Left ventricle myocardium superior (tissue), 1 donor: ENCODE results near the gene FHIT. TPM values are rescaled to one million over a fixed set of nuclear protein-coding genes. Genes with fewer than 3 reads are reported as not detected.

Experiments used
- ATAC-seq: fragments of 200-7000 bp; cut with Tn5 transposase; one replicate; pipeline ENCODE4 v1.9.1; 2020; ENCODE audit warnings: mild to moderate bottlenecking, moderate library complexity
- DNase-seq: peaks from one replicate; pipeline ENCODE4 v3.0.0-alpha.2; 2020
- intact Hi-C: fragments of 100-400 bp; cut with micrococcal nuclease; formaldehyde crosslinking; loops from one replicate; pipeline ENCODE4 v1.11.0; 2022
- total RNA-seq: library from RNA; stranded (reverse); fragmentation: NEBNext Ultra II Directional; extraction: Animal tissue kit (Norgen Biotek cat#: 25700); gene quantifications from one replicate; pipeline ENCODE4 v1.2.1, GENCODE V29; 2021
- donor health status: DM: no; HTN: yes; CAD: no; lungs with severe emphysema.

Gene FHIT
- total RNA-seq, 1 donor from 2014 or later, result 18.2 TPM

GRCh38 chr3:59908701-59909100 lies 1342.6 kb downstream of the FHIT start:
- DNase-seq (no peak), ATAC-seq (peak; percentile 58)
- intact Hi-C loops, result no loop called here

- no peak for DNase-seq
- ATAC-seq, result no peak
- intact Hi-C loops, result no loop called here
These were observed 1343.0 kb downstream of the FHIT start for GRCh38 chr3:59908280-59908679.

- ATAC-seq (no peak), DNase-seq (no peak)
- intact Hi-C loops, result no loop called here
These were observed 1347.0 kb downstream of the FHIT start for GRCh38 chr3:59904296-59904695.

- peak; percentile 89 for ATAC-seq
- DNase-seq, result no peak
- intact Hi-C loops, result no loop called here
These were observed 1352.2 kb downstream of the FHIT start for GRCh38 chr3:59899061-59899460.

- peak; percentile 70 for ATAC-seq
- no peak for DNase-seq
- intact Hi-C loops, result no loop called here
These were observed 1355.3 kb downstream of the FHIT start for GRCh38 chr3:59895972-59896371.

GRCh38 chr3:59894425-59895121 lies 1356.7 kb downstream of the FHIT start:
- intact Hi-C loops, result no loop called here
- no peak for DNase-seq
- no peak for ATAC-seq

GRCh38 chr3:59890639-59891038 lies 1360.6 kb downstream of the FHIT start:
- ATAC-seq, result no peak
- no peak for DNase-seq
- intact Hi-C loops, result no loop called here

GRCh38 chr3:59886790-59887189 lies 1364.5 kb downstream of the FHIT start:
- intact Hi-C loops, result no loop called here
- DNase-seq (no peak), ATAC-seq (no peak)

- intact Hi-C loops, result no loop called here
- ATAC-seq, result no peak
- no peak for DNase-seq
These were observed 1365.3 kb downstream of the FHIT start for GRCh38 chr3:59885899-59886400.

GRCh38 chr3:59885101-59885500 lies 1366.2 kb downstream of the FHIT start:
- intact Hi-C loops, result no loop called here
- peak; percentile 36 for ATAC-seq
- no peak for DNase-seq

GRCh38 chr3:59884409-59884808 lies 1366.8 kb downstream of the FHIT start:
- DNase-seq (no peak), ATAC-seq (peak; percentile 53)
- intact Hi-C loops, result no loop called here

GRCh38 chr3:59882746-59883145 lies 1368.5 kb downstream of the FHIT start:
- intact Hi-C loops, result no loop called here
- no peak for ATAC-seq
- DNase-seq, result no peak

GRCh38 chr3:59880717-59881116 lies 1370.5 kb downstream of the FHIT start:
- ATAC-seq (no peak), DNase-seq (no peak)
- intact Hi-C loops, result no loop called here

GRCh38 chr3:59879031-59879581 lies 1372.1 kb downstream of the FHIT start:
- DNase-seq (no peak), ATAC-seq (no peak)
- intact Hi-C loops, result no loop called here

GRCh38 chr3:59878038-59878427 lies 1373.2 kb downstream of the FHIT start:
- no peak for ATAC-seq

GRCh38 chr3:59877263-59878037 lies 1373.8 kb downstream of the FHIT start:
- DNase-seq (no peak), ATAC-seq (no peak)
- intact Hi-C loops, result no loop called here

More at GRCh38 chr3:59878038-59878427, 1373.2 kb downstream of the FHIT start:
- intact Hi-C loops, result no loop called here
- no peak for DNase-seq

GRCh38 chr3:59876533-59877062 lies 1374.7 kb downstream of the FHIT start:
- DNase-seq, result no peak
- ATAC-seq, result no peak
- intact Hi-C loops, result no loop called here

GRCh38 chr3:59873576-59874230 lies 1377.5 kb downstream of the FHIT start:
- ATAC-seq (peak; percentile 28), DNase-seq (no peak)
- intact Hi-C loops, result no loop called here

- DNase-seq, result no peak
- intact Hi-C loops, result no loop called here
- ATAC-seq, result no peak
These were observed 1379.1 kb downstream of the FHIT start for GRCh38 chr3:59872128-59872527.
